Measurements from ENCODE around the gene ARPP21.

Gene ARPP21

DNA sequence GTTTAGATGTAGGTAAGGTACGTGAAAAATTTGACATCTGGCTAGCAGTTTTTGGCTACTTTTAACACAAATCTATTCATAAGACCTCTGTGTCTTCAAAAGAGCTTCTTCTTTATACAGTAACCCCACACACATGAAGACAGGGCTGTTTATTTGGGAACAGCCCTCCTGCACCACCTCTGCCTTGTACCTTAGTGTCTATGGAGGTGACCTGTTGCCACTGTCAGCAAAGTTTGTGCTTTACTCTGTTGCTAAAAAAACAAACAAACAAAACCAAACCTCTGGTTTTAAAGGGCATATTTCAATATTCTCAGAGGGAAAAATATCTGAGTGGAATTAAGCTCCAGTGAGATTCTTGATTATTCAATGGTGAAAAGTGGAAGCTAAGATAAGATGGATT is 122.0 kb downstream of the ARPP21 start:
- Histone ChIP-seq H3K4me1 (ENCODE audit: control insufficient read depth, insufficient read depth, low read length) (no peaks in the 10 kb centered on the region), H3K36me3 (ENCODE audit: insufficient read depth, low read length) (no peaks in the 10 kb centered on the region), H3K9ac (ENCODE audit: low read depth, low read length) (no peak overlapping the region), H3K4me2 (ENCODE audit: low read length) (no peak overlapping the region), H3K4me3 (ENCODE audit: low read length) (no peak overlapping the region), H3K27me3 (ENCODE audit: control insufficient read depth, insufficient read depth, low read length) (no peaks in the 10 kb centered on the region), H3K9me3 (replicated peaks; ENCODE audit: low read length) (no peaks in the 10 kb centered on the region)

DNA sequence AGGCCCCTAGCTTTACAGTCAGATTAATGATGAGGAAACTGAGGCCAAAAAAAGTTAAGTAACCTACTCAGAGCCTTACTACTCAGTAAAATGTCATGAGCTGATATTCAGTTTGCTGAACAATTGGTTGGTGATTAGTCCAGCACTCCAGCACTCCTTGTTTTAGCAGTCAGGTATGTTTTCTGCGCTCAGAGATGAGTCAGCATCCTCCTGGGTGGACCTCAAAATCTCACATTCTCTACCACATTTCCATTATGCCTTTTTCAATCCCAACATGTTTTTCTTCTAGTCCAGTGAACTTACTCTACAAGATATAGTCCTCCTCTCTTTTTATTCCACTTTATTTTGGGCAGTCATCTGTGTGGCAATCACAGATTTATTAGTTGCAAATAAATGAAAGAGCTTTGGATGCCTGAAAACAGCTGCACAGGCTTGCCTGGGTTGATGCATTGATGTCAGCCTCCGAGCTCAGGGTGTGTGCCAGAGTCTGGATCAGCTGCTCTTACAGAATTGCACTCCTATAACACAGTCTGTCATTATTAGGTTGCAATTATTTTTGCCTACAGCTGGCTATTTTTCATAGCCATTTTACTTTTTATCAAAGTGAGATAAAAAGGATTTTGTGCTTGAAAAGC is 133.2 kb downstream of the ARPP21 start:
- no peak overlapping the region for H3K9ac ChIP-seq (ENCODE audit: low read depth, low read length)
- H3K4me2 ChIP-seq (ENCODE audit: low read length), result no peak overlapping the region
- no peaks in the 10 kb centered on the region for H3K36me3 ChIP-seq (ENCODE audit: insufficient read depth, low read length)
- H3K27me3 ChIP-seq (ENCODE audit: control insufficient read depth, insufficient read depth, low read length), result no peaks in the 10 kb centered on the region
- H3K9me3 ChIP-seq (replicated peaks; ENCODE audit: low read length), result no peaks in the 10 kb centered on the region
- H3K4me1 ChIP-seq (ENCODE audit: control insufficient read depth, insufficient read depth, low read length), result no peaks in the 10 kb centered on the region
- H3K4me3 ChIP-seq (ENCODE audit: low read length), result no peak overlapping the region

DNA sequence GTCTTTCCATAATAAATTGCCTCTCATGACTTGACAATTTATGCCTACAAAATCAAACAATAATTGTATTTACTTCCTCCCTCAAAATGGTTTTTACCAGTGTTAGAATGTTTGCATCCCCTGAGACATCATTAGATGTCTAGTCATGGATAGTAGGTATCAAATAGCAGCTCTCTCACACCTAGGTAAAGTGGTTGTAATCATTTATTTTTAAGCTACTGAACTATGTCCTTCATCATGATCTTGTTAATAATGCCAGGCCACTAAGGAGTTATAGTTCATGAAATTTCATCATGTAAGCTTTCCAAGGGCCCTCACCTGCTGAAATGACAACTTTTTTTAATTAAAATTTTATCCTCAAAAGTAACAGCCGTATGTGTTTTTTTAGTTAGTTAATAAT is 134.1 kb downstream of the ARPP21 start:
- Histone ChIP-seq H3K9ac (ENCODE audit: low read depth, low read length) (no peak overlapping the region), H3K4me2 (ENCODE audit: low read length) (no peak overlapping the region), H3K4me1 (ENCODE audit: control insufficient read depth, insufficient read depth, low read length) (no peaks in the 10 kb centered on the region), H3K36me3 (ENCODE audit: insufficient read depth, low read length) (no peaks in the 10 kb centered on the region), H3K4me3 (ENCODE audit: low read length) (no peak overlapping the region), H3K9me3 (replicated peaks; ENCODE audit: low read length) (no peaks in the 10 kb centered on the region), H3K27me3 (ENCODE audit: control insufficient read depth, insufficient read depth, low read length) (no peaks in the 10 kb centered on the region)

DNA sequence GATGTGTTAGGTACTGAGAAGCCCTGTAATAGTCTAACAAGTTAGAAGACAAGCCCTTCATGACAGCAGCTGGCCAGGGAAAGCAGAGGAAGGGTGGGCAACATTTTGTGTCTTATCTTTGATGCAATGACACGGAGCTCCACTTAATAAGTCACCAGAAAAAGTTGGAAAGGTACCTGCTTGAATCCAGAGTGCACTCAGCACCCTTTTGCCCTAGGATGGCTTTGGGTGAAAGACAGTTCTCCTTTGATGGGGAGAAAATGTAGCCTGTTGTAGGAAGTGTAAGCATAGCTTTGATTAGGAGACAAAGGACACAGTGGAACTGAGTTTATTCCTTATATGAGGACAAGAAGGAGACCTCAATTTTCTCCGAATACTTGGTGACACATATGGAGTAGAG is 137.0 kb downstream of the ARPP21 start:
- no peak overlapping the region for H3K4me3 ChIP-seq (ENCODE audit: low read length)
- H3K9ac ChIP-seq (ENCODE audit: low read depth, low read length), result no peak overlapping the region
- no peak overlapping the region for H3K4me2 ChIP-seq (ENCODE audit: low read length)
- no peaks in the 10 kb centered on the region for H3K27me3 ChIP-seq (ENCODE audit: control insufficient read depth, insufficient read depth, low read length)
- no peaks in the 10 kb centered on the region for H3K36me3 ChIP-seq (ENCODE audit: insufficient read depth, low read length)
- H3K9me3 ChIP-seq (replicated peaks; ENCODE audit: low read length), result no peaks in the 10 kb centered on the region
- no peaks in the 10 kb centered on the region for H3K4me1 ChIP-seq (ENCODE audit: control insufficient read depth, insufficient read depth, low read length)

DNA sequence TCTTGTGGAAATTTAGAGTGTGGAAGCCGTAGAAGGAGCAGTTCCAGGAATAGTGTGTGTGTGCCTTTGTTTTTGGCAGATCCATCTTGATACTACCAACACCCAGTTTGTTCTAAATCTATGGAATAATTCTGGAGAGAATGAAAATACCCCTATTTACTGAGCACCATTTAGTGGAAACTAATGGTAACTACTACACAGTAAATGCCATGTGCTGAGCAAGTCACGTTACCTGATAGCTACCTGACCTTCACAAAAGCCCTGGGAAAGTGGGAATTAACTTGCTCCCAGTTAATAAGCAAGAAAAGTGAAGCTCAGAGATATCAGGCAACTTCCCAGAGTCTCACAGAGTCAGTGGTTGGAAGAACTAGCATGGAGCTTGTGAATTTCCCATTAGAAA is 137.7 kb downstream of the ARPP21 start:
- H3K36me3 ChIP-seq (ENCODE audit: insufficient read depth, low read length), result no peaks in the 10 kb centered on the region
- no peaks in the 10 kb centered on the region for H3K9me3 ChIP-seq (replicated peaks; ENCODE audit: low read length)
- no peaks in the 10 kb centered on the region for H3K27me3 ChIP-seq (ENCODE audit: control insufficient read depth, insufficient read depth, low read length)
- no peaks in the 10 kb centered on the region for H3K4me1 ChIP-seq (ENCODE audit: control insufficient read depth, insufficient read depth, low read length)
- H3K4me2 ChIP-seq (ENCODE audit: low read length), result no peak overlapping the region
- H3K9ac ChIP-seq (ENCODE audit: low read depth, low read length), result no peak overlapping the region
- no peak overlapping the region for H3K4me3 ChIP-seq (ENCODE audit: low read length)

DNA sequence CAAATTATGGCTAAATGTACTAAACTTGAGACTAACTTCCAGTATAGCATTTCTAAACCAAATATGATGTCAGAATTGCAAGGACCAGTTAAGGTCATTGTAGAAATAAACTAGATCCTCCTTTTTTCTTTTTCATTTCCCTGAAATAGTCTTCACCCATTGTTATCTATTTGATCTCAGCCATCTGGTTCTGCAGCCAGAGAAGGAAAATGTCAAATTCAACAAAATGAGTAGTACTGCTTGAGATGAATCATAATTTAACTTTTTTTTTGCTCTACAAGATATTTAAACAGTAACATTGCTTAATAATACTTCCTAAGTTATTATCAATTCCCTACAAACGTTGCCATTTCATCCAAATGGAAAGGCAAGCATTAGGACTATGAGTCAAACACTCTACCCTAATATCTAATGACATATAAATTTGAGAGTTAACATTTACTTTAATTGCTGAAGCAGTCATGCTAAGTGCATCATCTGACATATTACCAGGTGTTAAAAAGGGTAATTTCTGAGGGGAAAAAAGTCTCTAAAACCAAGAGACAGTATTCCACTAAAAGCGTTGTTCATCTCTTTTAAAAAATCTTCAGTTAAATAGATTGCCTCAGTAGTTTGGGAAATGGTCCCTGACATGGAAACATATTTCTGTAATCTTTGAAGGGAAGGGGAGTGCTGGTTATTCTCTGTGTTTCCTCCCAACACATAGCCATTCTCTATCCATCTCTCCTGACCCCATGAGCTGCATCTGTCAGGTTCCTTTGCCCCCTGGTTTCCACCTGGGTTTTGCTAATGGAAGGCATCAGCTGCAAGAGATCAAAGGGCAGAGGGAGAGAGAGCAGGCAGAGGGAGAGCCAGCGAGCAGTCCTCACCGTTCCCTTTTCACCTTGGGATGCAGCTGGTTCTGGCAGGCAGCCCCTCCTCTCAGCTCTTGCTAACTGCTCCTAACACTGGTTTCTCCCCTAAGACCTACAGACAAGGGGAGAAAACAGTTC is 138.5 kb downstream of the ARPP21 start:
- H3K4me2 ChIP-seq (ENCODE audit: low read length), result no peak overlapping the region
- no peak overlapping the region for H3K4me3 ChIP-seq (ENCODE audit: low read length)
- no peaks in the 10 kb centered on the region for H3K4me1 ChIP-seq (ENCODE audit: control insufficient read depth, insufficient read depth, low read length)
- no peak overlapping the region for H3K9ac ChIP-seq (ENCODE audit: low read depth, low read length)
- H3K36me3 ChIP-seq (ENCODE audit: insufficient read depth, low read length), result no peaks in the 10 kb centered on the region
- H3K27me3 ChIP-seq (ENCODE audit: control insufficient read depth, insufficient read depth, low read length), result no peaks in the 10 kb centered on the region
- no peaks in the 10 kb centered on the region for H3K9me3 ChIP-seq (replicated peaks; ENCODE audit: low read length)

DNA sequence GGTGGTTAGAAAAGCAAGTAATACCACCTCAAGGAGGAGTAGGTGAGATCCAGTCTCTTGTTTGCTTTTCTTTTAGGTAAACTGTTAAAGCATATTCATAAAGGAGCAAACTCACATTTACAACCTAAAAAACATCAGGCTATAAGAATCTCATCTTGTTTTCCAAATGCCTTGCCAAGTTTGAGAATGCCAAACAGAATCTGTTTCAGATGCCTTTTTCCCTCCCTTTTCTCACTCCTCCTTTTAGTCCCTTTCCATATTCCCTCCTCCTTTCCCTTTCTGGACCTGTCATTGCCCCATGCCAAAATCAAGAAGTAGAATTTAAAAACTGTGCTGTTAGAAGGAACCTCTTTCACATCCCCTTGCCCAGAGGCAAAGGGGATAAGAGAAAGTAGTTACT is 140.3 kb downstream of the ARPP21 start:
- no peaks in the 10 kb centered on the region for H3K9me3 ChIP-seq (replicated peaks; ENCODE audit: low read length)
- no peaks in the 10 kb centered on the region for H3K27me3 ChIP-seq (ENCODE audit: control insufficient read depth, insufficient read depth, low read length)
- H3K36me3 ChIP-seq (ENCODE audit: insufficient read depth, low read length), result no peaks in the 10 kb centered on the region
- H3K9ac ChIP-seq (ENCODE audit: low read depth, low read length), result no peak overlapping the region
- no peak overlapping the region for H3K4me2 ChIP-seq (ENCODE audit: low read length)
- H3K4me3 ChIP-seq (ENCODE audit: low read length), result no peak overlapping the region
- H3K4me1 ChIP-seq (ENCODE audit: control insufficient read depth, insufficient read depth, low read length), result no peaks in the 10 kb centered on the region

DNA sequence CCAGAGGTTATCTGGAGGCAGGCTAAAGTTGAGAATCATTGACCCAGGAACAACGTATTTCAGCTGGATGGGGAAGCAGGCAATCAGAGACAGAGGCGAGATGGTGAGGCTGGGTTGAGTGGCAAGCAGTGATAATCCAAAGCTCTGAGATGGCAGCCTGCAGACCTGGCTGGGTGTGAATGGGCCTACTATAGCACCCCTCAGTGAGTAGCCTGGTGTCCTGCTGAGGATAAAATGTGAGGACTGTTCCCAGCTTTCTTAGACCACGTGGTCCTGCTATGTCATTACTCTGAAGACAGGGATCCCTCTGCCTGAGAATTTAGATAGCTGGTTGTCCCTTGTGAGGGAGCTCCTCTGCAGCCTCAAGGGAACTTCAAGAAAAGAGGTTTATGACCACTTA is 141.5 kb downstream of the ARPP21 start:
- H3K4me2 ChIP-seq (ENCODE audit: low read length), result no peak overlapping the region
- H3K27me3 ChIP-seq (ENCODE audit: control insufficient read depth, insufficient read depth, low read length), result no peaks in the 10 kb centered on the region
- no peaks in the 10 kb centered on the region for H3K9me3 ChIP-seq (replicated peaks; ENCODE audit: low read length)
- no peaks in the 10 kb centered on the region for H3K36me3 ChIP-seq (ENCODE audit: insufficient read depth, low read length)
- no peak overlapping the region for H3K4me3 ChIP-seq (ENCODE audit: low read length)
- no peak overlapping the region for H3K9ac ChIP-seq (ENCODE audit: low read depth, low read length)
- H3K4me1 ChIP-seq (ENCODE audit: control insufficient read depth, insufficient read depth, low read length), result no peaks in the 10 kb centered on the region

DNA sequence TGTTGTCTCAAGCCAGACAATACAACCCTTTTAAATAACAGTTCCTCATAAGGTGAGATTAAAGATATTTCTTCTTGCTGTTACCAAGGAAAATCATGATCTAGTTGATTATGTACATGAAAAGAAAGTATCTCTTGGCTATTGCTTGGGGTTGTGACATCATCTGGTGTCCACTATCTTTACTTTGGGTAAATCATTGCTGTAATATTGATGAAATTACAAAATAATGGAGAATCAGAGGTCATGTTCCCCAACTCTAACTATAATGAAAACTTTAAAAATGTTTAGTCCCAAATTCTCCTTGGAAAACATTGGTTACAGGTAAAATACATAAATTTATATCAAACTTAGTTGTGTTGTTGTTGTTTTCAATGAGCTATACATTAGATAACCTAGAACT is 142.2 kb downstream of the ARPP21 start:
- H3K9ac ChIP-seq (ENCODE audit: low read depth, low read length), result no peak overlapping the region
- no peak overlapping the region for H3K4me2 ChIP-seq (ENCODE audit: low read length)
- H3K27me3 ChIP-seq (ENCODE audit: control insufficient read depth, insufficient read depth, low read length), result no peaks in the 10 kb centered on the region
- no peak overlapping the region for H3K4me3 ChIP-seq (ENCODE audit: low read length)
- no peaks in the 10 kb centered on the region for H3K36me3 ChIP-seq (ENCODE audit: insufficient read depth, low read length)
- no peaks in the 10 kb centered on the region for H3K4me1 ChIP-seq (ENCODE audit: control insufficient read depth, insufficient read depth, low read length)
- H3K9me3 ChIP-seq (replicated peaks; ENCODE audit: low read length), result no peaks in the 10 kb centered on the region

DNA sequence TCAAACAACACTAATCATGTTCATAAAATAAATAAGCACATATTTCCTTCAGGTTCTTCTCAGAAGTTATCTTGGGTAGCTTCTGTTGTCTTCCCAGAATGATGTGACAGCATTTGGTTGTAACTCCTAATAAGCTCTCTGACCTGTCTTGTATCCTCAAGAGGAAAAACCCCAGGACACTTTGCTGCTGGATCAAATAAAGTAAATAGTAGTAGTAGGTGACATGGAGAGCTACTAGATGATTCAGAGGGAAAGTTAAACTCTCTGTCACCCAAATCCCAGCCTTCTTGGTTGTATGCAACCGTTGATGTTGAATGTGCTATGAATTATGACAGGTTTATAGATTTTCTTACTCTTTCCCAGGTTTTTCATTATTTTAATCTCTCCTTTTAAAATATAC is 143.0 kb downstream of the ARPP21 start:
- Histone ChIP-seq H3K9ac (ENCODE audit: low read depth, low read length) (no peak overlapping the region), H3K9me3 (replicated peaks; ENCODE audit: low read length) (no peaks in the 10 kb centered on the region), H3K4me3 (ENCODE audit: low read length) (no peak overlapping the region), H3K4me2 (ENCODE audit: low read length) (no peak overlapping the region), H3K27me3 (ENCODE audit: control insufficient read depth, insufficient read depth, low read length) (no peaks in the 10 kb centered on the region), H3K36me3 (ENCODE audit: insufficient read depth, low read length) (no peaks in the 10 kb centered on the region), H3K4me1 (ENCODE audit: control insufficient read depth, insufficient read depth, low read length) (no peaks in the 10 kb centered on the region)

DNA sequence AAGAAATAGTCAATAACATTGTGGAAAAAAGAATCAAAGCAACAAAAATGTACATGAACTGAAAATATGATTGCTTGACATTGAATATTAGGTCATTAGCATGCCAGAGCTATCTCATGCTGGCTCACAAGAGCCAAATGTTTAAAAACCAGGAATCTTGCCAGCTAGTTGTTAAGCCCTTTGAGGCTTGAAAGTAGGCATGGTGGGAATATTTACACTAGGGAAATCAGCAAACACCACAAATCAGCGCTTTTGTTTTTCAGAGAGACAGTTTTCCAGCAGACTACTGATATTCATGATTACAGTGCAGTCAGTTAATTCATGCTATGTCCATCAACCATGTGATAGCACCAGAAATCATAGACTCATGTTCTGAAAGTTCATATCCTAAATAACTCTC is 144.8 kb downstream of the ARPP21 start:
- H3K27me3 ChIP-seq (ENCODE audit: control insufficient read depth, insufficient read depth, low read length), result no peaks in the 10 kb centered on the region
- no peak overlapping the region for H3K4me2 ChIP-seq (ENCODE audit: low read length)

More for the DNA sequence above, 144.8 kb downstream of the ARPP21 start:
- H3K4me1 ChIP-seq (ENCODE audit: control insufficient read depth, insufficient read depth, low read length), result no peaks in the 10 kb centered on the region
- no peaks in the 10 kb centered on the region for H3K9me3 ChIP-seq (replicated peaks; ENCODE audit: low read length)
- H3K36me3 ChIP-seq (ENCODE audit: insufficient read depth, low read length), result no peaks in the 10 kb centered on the region
- no peak overlapping the region for H3K9ac ChIP-seq (ENCODE audit: low read depth, low read length)
- no peak overlapping the region for H3K4me3 ChIP-seq (ENCODE audit: low read length)
